ENCODE results near the gene UGT1A3. TPM values are rescaled to one million over a fixed set of nuclear protein-coding genes. Genes with fewer than 3 reads are reported as not detected.

Gene UGT1A3
- total RNA-seq, 4 donors from 2014 or later: 0.30 to 1.1 (median 0.54) TPM; not detected in 1

DNA sequence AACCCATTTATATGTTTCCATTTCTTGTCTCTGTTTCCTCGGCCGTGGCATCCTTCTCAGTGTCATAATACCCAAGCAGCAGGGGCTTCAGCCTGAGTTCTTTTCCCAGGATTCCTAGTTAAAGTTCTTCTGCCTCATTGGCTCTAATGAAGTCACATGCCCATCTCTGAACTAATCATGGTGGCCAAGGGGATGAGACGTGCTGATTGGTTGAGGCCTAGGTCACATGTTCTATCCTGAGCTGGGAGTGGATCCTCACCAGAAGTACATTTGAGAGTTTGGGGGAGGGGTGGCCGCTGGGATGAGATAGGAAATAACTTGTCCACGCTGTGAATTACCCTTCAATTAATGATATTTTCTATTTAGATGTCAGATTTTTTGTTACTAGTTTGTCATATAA is 19.9 kb upstream of the UGT1A3 start:
- TF ChIP-seq, protein P1, sequence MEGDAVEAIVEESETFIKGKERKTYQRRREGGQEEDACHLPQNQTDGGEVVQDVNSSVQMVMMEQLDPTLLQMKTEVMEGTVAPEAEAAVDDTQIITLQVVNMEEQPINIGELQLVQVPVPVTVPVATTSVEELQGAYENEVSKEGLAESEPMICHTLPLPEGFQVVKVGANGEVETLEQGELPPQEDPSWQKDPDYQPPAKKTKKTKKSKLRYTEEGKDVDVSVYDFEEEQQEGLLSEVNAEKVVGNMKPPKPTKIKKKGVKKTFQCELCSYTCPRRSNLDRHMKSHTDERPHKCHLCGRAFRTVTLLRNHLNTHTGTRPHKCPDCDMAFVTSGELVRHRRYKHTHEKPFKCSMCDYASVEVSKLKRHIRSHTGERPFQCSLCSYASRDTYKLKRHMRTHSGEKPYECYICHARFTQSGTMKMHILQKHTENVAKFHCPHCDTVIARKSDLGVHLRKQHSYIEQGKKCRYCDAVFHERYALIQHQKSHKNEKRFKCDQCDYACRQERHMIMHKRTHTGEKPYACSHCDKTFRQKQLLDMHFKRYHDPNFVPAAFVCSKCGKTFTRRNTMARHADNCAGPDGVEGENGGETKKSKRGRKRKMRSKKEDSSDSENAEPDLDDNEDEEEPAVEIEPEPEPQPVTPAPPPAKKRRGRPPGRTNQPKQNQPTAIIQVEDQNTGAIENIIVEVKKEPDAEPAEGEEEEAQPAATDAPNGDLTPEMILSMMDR (IDR thresholded peaks at IDR 0.05): no peak
- no peak for TF ChIP-seq POLR2A (IDR thresholded peaks at IDR 0.05)
- 79 to 90% methylated on average over 5 of the region's 5 CpGs for WGBS, 2 donors
- DNase-seq (ENCODE audit: low spot score in 2 of 2): peak in 1 of 2 donors; percentile 34
- intact Hi-C loops (cut with DNase I; ENCODE audit: low total_unique reads): no loop called here
- no peak overlapping the region for H3K4me3 ChIP-seq (ENCODE audit: low read depth, poor library complexity, severe bottlenecking)

DNA sequence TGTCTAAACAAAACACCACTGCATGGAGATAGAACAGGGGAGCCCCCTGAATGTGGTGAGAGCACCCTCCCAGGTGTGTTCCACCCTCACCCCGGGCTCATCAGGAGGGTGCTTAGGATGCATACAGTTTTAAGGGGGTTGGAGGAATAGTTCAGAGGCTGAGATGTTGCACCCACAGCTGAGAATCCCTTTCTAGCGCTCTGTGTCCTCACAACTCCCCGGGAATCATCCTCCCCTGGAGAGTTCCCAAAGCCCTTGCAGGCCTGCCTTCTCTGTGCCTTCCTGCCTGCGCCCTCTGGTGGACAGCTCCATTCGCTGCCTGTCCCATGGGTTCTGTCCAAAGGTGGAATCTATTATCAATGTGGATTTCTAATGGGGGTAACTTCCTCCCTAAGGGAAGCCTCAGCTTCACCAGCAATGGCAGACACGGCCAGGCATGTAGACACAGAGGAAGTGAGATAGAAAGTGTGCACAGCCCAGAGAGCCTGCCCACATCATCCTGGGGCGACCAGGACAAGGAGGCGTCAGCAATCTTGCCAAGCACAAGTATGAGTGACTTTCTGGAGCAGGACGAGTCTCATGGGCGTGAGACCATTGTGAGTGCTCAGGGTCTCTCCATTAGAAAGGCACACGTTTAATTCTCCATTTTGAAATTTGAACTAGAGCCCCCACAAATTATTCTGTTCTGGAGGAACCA is 17.4 kb upstream of the UGT1A3 start:
- intact Hi-C loops (cut with DNase I; ENCODE audit: low total_unique reads): loop anchor here (5.0 kb wide), 1 partner anchor 229 kb away; no protein-coding TSS in a partner anchor
- peak; percentile 73 to 92 for DNase-seq (ENCODE audit: low spot score in 2 of 2)
- TF ChIP-seq POLR2A (IDR thresholded peaks at IDR 0.05): no peak
- TF ChIP-seq, protein P1 (IDR thresholded peaks at IDR 0.05): no peak
- no peak overlapping the region for H3K4me3 ChIP-seq (ENCODE audit: low read depth, poor library complexity, severe bottlenecking)
- WGBS, 2 donors: 37 to 38% methylated on average over 11 of the region's 11 CpGs

DNA sequence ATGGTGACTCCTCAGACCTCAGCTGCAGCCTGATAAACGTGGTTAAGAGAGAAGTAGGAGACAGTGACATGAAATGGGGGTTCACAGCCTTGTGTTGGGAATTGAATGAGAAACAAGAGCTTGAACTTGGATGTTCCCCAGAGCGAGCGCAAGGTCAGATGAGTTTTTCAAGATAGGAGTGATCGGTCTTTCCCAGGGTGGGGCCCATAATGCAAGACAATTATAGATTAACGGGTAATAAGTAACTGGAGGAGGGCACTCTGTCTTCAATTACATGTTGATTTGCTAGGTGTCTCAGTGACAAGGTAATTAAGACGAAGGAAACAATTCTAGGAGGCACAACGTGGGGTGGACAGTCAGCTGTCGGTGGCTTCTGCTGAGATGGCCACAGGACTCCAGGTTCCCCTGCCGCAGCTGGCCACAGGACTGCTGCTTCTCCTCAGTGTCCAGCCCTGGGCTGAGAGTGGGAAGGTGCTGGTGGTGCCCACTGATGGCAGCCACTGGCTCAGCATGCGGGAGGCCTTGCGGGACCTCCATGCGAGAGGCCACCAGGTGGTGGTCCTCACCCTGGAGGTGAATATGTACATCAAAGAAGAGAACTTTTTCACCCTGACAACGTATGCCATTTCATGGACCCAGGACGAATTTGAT is 16.1 kb upstream of the UGT1A3 start, which contains the start of gene UGT1A5:
TSS of gene UGT1A5 (plus strand) at position 297 of the 651 bp plus-strand sequence. CDS start at position 382, 85 bp downstream.
- no peak for DNase-seq (ENCODE audit: low spot score in 2 of 2)
- 74 to 81% methylated on average over 14 of the region's 14 CpGs for WGBS, 2 donors
- H3K4me3 ChIP-seq (ENCODE audit: low read depth, poor library complexity, severe bottlenecking): no peak within 1 kb of the TSS
- no peak for TF ChIP-seq POLR2A (IDR thresholded peaks at IDR 0.05)
- TF ChIP-seq, protein P1 (IDR thresholded peaks at IDR 0.05): no peak
- intact Hi-C loops (cut with DNase I; ENCODE audit: low total_unique reads): loop anchor here (5.0 kb wide), 1 partner anchor 230 kb away; no protein-coding TSS in a partner anchor

DNA sequence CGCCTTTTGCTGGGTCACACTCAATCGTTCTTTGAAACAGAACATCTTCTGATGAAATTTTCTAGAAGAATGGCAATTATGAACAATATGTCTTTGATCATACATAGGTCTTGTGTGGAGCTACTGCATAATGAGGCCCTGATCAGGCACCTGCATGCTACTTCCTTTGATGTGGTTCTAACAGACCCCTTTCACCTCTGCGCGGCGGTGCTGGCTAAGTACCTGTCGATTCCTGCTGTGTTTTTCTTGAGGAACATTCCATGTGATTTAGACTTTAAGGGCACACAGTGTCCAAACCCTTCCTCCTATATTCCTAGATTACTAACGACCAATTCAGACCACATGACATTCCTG is 15.6 kb upstream of the UGT1A3 start:
- 65 to 71% methylated on average over 7 of the region's 7 CpGs for WGBS, 2 donors
- intact Hi-C loops (cut with DNase I; ENCODE audit: low total_unique reads): loop anchor here (5.0 kb wide), 1 partner anchor 231 kb away; no protein-coding TSS in a partner anchor
- TF ChIP-seq, protein P1 (IDR thresholded peaks at IDR 0.05): no peak
- no peak for TF ChIP-seq POLR2A (IDR thresholded peaks at IDR 0.05)
- no peak for DNase-seq (ENCODE audit: low spot score in 2 of 2)
- H3K4me3 ChIP-seq (ENCODE audit: low read depth, poor library complexity, severe bottlenecking): no peak overlapping the region

DNA sequence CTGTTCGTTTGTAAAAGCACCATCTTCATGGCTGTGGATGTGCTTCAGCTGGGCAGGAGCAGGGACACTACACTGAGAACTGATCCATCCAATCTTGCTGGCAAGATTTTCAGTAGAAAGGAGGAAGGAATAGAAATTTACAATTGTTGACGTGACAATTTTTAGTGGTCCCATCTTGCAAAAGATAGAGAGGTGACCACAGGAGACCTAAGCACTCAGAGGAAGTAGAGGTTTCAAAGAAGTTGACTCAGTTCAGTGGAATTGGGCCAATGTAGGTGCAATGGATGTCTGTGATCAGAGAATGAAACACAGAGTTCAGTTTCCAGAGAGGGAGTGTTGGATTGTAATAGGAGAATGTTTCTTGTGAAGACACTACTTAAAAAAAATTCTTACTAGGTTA is 14.7 kb upstream of the UGT1A3 start:
- 79 to 83% methylated on average over 2 of the region's 2 CpGs for WGBS, 2 donors
- TF ChIP-seq, protein P1 (IDR thresholded peaks at IDR 0.05): no peak
- TF ChIP-seq POLR2A (IDR thresholded peaks at IDR 0.05): no peak
- no peak overlapping the region for H3K4me3 ChIP-seq (ENCODE audit: low read depth, poor library complexity, severe bottlenecking)
- no peak for DNase-seq (ENCODE audit: low spot score in 2 of 2)
- intact Hi-C loops (cut with DNase I; ENCODE audit: low total_unique reads): loop anchor here (5.0 kb wide), 1 partner anchor 232 kb away; no protein-coding TSS in a partner anchor

Measured in lower leg skin (tissue), 4 donors.